Panc1 (cell line): ENCODE data around the gene CD4.

Source experiments
- POLR2AphosphoS5 ChIP-seq: IDR thresholded peaks from 2 replicates; pipeline ENCODE4 v1.6.1; 2012; ENCODE audit warnings: mild to moderate bottlenecking, low read depth, low read length, moderate library complexity
- SIN3A ChIP-seq: IDR thresholded peaks from 2 replicates; pipeline ENCODE4 v1.6.1; 2012; ENCODE audit warnings: low read depth, mild to moderate bottlenecking, low read length, moderate library complexity, borderline replicate concordance; ENCODE audit not compliant: insufficient read depth
- TCF7L2 ChIP-seq: IDR thresholded peaks from 2 replicates; pipeline ENCODE4 v1.6.1; 2011; ENCODE audit warnings: mild to moderate bottlenecking, low read depth, low read length, inconsistent platforms
- TF ChIP-seq, protein P1 (sequence below): fragments of 450-650 bp; IDR thresholded peaks from 2 replicates; pipeline ENCODE4 v1.5.1; 2017; ENCODE audit warnings: mild to moderate bottlenecking
- TF ChIP-seq, protein P2 (sequence below), 2 experiments: IDR thresholded peaks; 2 replicates each; pipeline ENCODE4 v1.6.1; 2011 to 2012; ENCODE audit warnings: low read depth in 2 of 2, control low read depth in 1 of 2, low read length in 1 of 2, mild to moderate bottlenecking in 1 of 2, moderate library complexity in 1 of 2; ENCODE audit not compliant: insufficient read depth in 1 of 2

DNA sequence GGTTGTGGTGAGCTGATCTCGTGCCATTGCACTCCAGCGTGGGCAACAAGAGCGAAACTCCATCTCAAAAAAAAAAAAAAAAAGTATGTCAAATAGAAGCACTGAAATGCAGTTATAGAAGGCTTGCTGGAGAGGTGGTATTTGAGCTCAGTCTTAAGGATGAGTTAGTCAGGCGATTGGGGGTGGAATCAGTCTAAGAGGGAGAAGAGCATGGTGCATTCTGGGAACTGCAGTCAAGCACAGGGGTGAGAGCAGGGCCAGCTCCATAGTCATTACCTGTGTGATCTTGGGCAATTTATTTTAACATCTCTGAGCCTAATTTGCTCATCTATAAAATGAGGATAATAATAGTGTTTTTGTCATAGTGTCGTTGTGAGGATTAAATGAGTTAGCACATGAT lies 45.5 kb downstream of the CD4 start:
- TF ChIP-seq, protein P1, sequence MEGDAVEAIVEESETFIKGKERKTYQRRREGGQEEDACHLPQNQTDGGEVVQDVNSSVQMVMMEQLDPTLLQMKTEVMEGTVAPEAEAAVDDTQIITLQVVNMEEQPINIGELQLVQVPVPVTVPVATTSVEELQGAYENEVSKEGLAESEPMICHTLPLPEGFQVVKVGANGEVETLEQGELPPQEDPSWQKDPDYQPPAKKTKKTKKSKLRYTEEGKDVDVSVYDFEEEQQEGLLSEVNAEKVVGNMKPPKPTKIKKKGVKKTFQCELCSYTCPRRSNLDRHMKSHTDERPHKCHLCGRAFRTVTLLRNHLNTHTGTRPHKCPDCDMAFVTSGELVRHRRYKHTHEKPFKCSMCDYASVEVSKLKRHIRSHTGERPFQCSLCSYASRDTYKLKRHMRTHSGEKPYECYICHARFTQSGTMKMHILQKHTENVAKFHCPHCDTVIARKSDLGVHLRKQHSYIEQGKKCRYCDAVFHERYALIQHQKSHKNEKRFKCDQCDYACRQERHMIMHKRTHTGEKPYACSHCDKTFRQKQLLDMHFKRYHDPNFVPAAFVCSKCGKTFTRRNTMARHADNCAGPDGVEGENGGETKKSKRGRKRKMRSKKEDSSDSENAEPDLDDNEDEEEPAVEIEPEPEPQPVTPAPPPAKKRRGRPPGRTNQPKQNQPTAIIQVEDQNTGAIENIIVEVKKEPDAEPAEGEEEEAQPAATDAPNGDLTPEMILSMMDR, result no peak
- TF ChIP-seq SIN3A (no peak), POLR2AphosphoS5 (no peak), TCF7L2 (no peak)
- TF ChIP-seq, protein P2, sequence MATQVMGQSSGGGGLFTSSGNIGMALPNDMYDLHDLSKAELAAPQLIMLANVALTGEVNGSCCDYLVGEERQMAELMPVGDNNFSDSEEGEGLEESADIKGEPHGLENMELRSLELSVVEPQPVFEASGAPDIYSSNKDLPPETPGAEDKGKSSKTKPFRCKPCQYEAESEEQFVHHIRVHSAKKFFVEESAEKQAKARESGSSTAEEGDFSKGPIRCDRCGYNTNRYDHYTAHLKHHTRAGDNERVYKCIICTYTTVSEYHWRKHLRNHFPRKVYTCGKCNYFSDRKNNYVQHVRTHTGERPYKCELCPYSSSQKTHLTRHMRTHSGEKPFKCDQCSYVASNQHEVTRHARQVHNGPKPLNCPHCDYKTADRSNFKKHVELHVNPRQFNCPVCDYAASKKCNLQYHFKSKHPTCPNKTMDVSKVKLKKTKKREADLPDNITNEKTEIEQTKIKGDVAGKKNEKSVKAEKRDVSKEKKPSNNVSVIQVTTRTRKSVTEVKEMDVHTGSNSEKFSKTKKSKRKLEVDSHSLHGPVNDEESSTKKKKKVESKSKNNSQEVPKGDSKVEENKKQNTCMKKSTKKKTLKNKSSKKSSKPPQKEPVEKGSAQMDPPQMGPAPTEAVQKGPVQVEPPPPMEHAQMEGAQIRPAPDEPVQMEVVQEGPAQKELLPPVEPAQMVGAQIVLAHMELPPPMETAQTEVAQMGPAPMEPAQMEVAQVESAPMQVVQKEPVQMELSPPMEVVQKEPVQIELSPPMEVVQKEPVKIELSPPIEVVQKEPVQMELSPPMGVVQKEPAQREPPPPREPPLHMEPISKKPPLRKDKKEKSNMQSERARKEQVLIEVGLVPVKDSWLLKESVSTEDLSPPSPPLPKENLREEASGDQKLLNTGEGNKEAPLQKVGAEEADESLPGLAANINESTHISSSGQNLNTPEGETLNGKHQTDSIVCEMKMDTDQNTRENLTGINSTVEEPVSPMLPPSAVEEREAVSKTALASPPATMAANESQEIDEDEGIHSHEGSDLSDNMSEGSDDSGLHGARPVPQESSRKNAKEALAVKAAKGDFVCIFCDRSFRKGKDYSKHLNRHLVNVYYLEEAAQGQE (IDR thresholded peaks at IDR 0.05; ENCODE audit: insufficient read depth in 1 of 2, low read depth in 2 of 2, low read length in 1 of 2), result no peak
